ENCODE results near the gene PDGFC. TPM values are rescaled to one million over a fixed set of nuclear protein-coding genes. Genes with fewer than 3 reads are reported as not detected.
A peak's percentile ranks its signal among the peaks of the same experiment; 100 is the strongest.

Gene PDGFC
- total RNA-seq, 1 donor from 2014 or later = 35.0 TPM

GRCh38 chr4:156824451-156825060 lies 147.0 kb downstream of the PDGFC start:
- Histone ChIP-seq H3K27ac (ENCODE audit: low read depth, low read length) (no peak overlapping the region), H3K27me3 (ENCODE audit: control insufficient read depth in 3 of 3, insufficient read depth in 3 of 3, low read length in 3 of 3) (no peaks in the 10 kb centered on the region), H3K4me1 (ENCODE audit: control insufficient read depth in 3 of 3, insufficient read depth in 3 of 3, low read length in 3 of 3) (peaks cover 0 to 3% (median 0%) of the 10 kb centered on the region in 3 donors), H3K9ac (ENCODE audit: low read depth in 1 of 3, low read length in 3 of 3) (no peak overlapping the region), H3K9me3 (ENCODE audit: control insufficient read depth in 3 of 3, low read length in 3 of 3) (no peaks in the 10 kb centered on the region), H3K4me3 (ENCODE audit: low read length in 3 of 3) (no peak overlapping the region), H3K36me3 (ENCODE audit: control insufficient read depth in 3 of 3, insufficient read depth in 3 of 3, low read length in 3 of 3) (no peaks in the 10 kb centered on the region)

GRCh38 chr4:156820931-156821330 lies 150.7 kb downstream of the PDGFC start:
- no peak overlapping the region for H3K9ac ChIP-seq (ENCODE audit: low read depth in 1 of 3, low read length in 3 of 3)

GRCh38 chr4:156816360-156816755 lies 155.2 kb downstream of the PDGFC start:
- H3K9me3 ChIP-seq (ENCODE audit: control insufficient read depth in 3 of 3, low read length in 3 of 3) = no peaks in the 10 kb centered on the region
- no peak overlapping the region for H3K27ac ChIP-seq (ENCODE audit: low read depth, low read length)
- H3K36me3 ChIP-seq (ENCODE audit: control insufficient read depth in 3 of 3, insufficient read depth in 3 of 3, low read length in 3 of 3) = no peaks in the 10 kb centered on the region
- H3K27me3 ChIP-seq (ENCODE audit: control insufficient read depth in 3 of 3, insufficient read depth in 3 of 3, low read length in 3 of 3) = no peaks in the 10 kb centered on the region
- no peak overlapping the region for H3K4me3 ChIP-seq (ENCODE audit: low read length in 3 of 3)
- no peaks in the 10 kb centered on the region for H3K4me1 ChIP-seq (ENCODE audit: control insufficient read depth in 3 of 3, insufficient read depth in 3 of 3, low read length in 3 of 3)
- no peak overlapping the region for H3K9ac ChIP-seq (ENCODE audit: low read depth in 1 of 3, low read length in 3 of 3)

More at GRCh38 chr4:156820931-156821330, 150.7 kb downstream of the PDGFC start:
- Histone ChIP-seq H3K36me3 (ENCODE audit: control insufficient read depth in 3 of 3, insufficient read depth in 3 of 3, low read length in 3 of 3) (no peaks in the 10 kb centered on the region), H3K27me3 (ENCODE audit: control insufficient read depth in 3 of 3, insufficient read depth in 3 of 3, low read length in 3 of 3) (no peaks in the 10 kb centered on the region), H3K4me1 (ENCODE audit: control insufficient read depth in 3 of 3, insufficient read depth in 3 of 3, low read length in 3 of 3) (no peaks in the 10 kb centered on the region), H3K27ac (ENCODE audit: low read depth, low read length) (peak overlapping the region; percentile 8), H3K4me3 (ENCODE audit: low read length in 3 of 3) (no peak overlapping the region), H3K9me3 (ENCODE audit: control insufficient read depth in 3 of 3, low read length in 3 of 3) (no peaks in the 10 kb centered on the region)

- Histone ChIP-seq H3K27me3 (ENCODE audit: control insufficient read depth in 3 of 3, insufficient read depth in 3 of 3, low read length in 3 of 3) (no peaks in the 10 kb centered on the region), H3K4me3 (ENCODE audit: low read length in 3 of 3) (no peak overlapping the region), H3K4me1 (ENCODE audit: control insufficient read depth in 3 of 3, insufficient read depth in 3 of 3, low read length in 3 of 3) (no peaks in the 10 kb centered on the region), H3K36me3 (ENCODE audit: control insufficient read depth in 3 of 3, insufficient read depth in 3 of 3, low read length in 3 of 3) (no peaks in the 10 kb centered on the region), H3K9ac (ENCODE audit: low read depth in 1 of 3, low read length in 3 of 3) (no peak overlapping the region), H3K27ac (ENCODE audit: low read depth, low read length) (no peak overlapping the region), H3K9me3 (ENCODE audit: control insufficient read depth in 3 of 3, low read length in 3 of 3) (no peaks in the 10 kb centered on the region)
Observed at GRCh38 chr4:156815717-156816359, 155.8 kb downstream of the PDGFC start.

GRCh38 chr4:156811963-156812362 lies 159.6 kb downstream of the PDGFC start:
- no peak overlapping the region for H3K27ac ChIP-seq (ENCODE audit: low read depth, low read length)
- no peaks in the 10 kb centered on the region for H3K27me3 ChIP-seq (ENCODE audit: control insufficient read depth in 3 of 3, insufficient read depth in 3 of 3, low read length in 3 of 3)
- H3K9me3 ChIP-seq (ENCODE audit: control insufficient read depth in 3 of 3, low read length in 3 of 3) = no peaks in the 10 kb centered on the region
- H3K4me1 ChIP-seq (ENCODE audit: control insufficient read depth in 3 of 3, insufficient read depth in 3 of 3, low read length in 3 of 3) = no peaks in the 10 kb centered on the region
- no peak overlapping the region for H3K9ac ChIP-seq (ENCODE audit: low read depth in 1 of 3, low read length in 3 of 3)
- no peak overlapping the region for H3K4me3 ChIP-seq (ENCODE audit: low read length in 3 of 3)
- no peaks in the 10 kb centered on the region for H3K36me3 ChIP-seq (ENCODE audit: control insufficient read depth in 3 of 3, insufficient read depth in 3 of 3, low read length in 3 of 3)

GRCh38 chr4:156811286-156811685 lies 160.3 kb downstream of the PDGFC start:
- Histone ChIP-seq H3K27ac (ENCODE audit: low read depth, low read length) (no peak overlapping the region), H3K4me1 (ENCODE audit: control insufficient read depth in 3 of 3, insufficient read depth in 3 of 3, low read length in 3 of 3) (no peaks in the 10 kb centered on the region), H3K4me3 (ENCODE audit: low read length in 3 of 3) (no peak overlapping the region), H3K36me3 (ENCODE audit: control insufficient read depth in 3 of 3, insufficient read depth in 3 of 3, low read length in 3 of 3) (no peaks in the 10 kb centered on the region), H3K9ac (ENCODE audit: low read depth in 1 of 3, low read length in 3 of 3) (no peak overlapping the region), H3K9me3 (ENCODE audit: control insufficient read depth in 3 of 3, low read length in 3 of 3) (no peaks in the 10 kb centered on the region), H3K27me3 (ENCODE audit: control insufficient read depth in 3 of 3, insufficient read depth in 3 of 3, low read length in 3 of 3) (no peaks in the 10 kb centered on the region)

GRCh38 chr4:156805696-156806095 lies 165.9 kb downstream of the PDGFC start:
- Histone ChIP-seq H3K36me3 (ENCODE audit: control insufficient read depth in 3 of 3, insufficient read depth in 3 of 3, low read length in 3 of 3) (no peaks in the 10 kb centered on the region), H3K27me3 (ENCODE audit: control insufficient read depth in 3 of 3, insufficient read depth in 3 of 3, low read length in 3 of 3) (no peaks in the 10 kb centered on the region), H3K9ac (ENCODE audit: low read depth in 1 of 3, low read length in 3 of 3) (no peak overlapping the region), H3K9me3 (ENCODE audit: control insufficient read depth in 3 of 3, low read length in 3 of 3) (no peaks in the 10 kb centered on the region), H3K4me3 (ENCODE audit: low read length in 3 of 3) (no peak overlapping the region), H3K4me1 (ENCODE audit: control insufficient read depth in 3 of 3, insufficient read depth in 3 of 3, low read length in 3 of 3) (no peaks in the 10 kb centered on the region), H3K27ac (ENCODE audit: low read depth, low read length) (no peak overlapping the region)

- no peak overlapping the region for H3K27ac ChIP-seq (ENCODE audit: low read depth, low read length)
- no peak overlapping the region for H3K4me3 ChIP-seq (ENCODE audit: low read length in 3 of 3)
- no peak overlapping the region for H3K9ac ChIP-seq (ENCODE audit: low read depth in 1 of 3, low read length in 3 of 3)
- H3K4me1 ChIP-seq (ENCODE audit: control insufficient read depth in 3 of 3, insufficient read depth in 3 of 3, low read length in 3 of 3) = no peaks in the 10 kb centered on the region
- H3K27me3 ChIP-seq (ENCODE audit: control insufficient read depth in 3 of 3, insufficient read depth in 3 of 3, low read length in 3 of 3) = no peaks in the 10 kb centered on the region
- H3K9me3 ChIP-seq (ENCODE audit: control insufficient read depth in 3 of 3, low read length in 3 of 3) = no peaks in the 10 kb centered on the region
- no peaks in the 10 kb centered on the region for H3K36me3 ChIP-seq (ENCODE audit: control insufficient read depth in 3 of 3, insufficient read depth in 3 of 3, low read length in 3 of 3)
Observed at GRCh38 chr4:156803056-156803455, 168.5 kb downstream of the PDGFC start.

GRCh38 chr4:156800463-156800862 lies 171.1 kb downstream of the PDGFC start:
- Histone ChIP-seq H3K9me3 (ENCODE audit: control insufficient read depth in 3 of 3, low read length in 3 of 3) (no peaks in the 10 kb centered on the region), H3K9ac (ENCODE audit: low read depth in 1 of 3, low read length in 3 of 3) (no peak overlapping the region), H3K36me3 (ENCODE audit: control insufficient read depth in 3 of 3, insufficient read depth in 3 of 3, low read length in 3 of 3) (no peaks in the 10 kb centered on the region), H3K27me3 (ENCODE audit: control insufficient read depth in 3 of 3, insufficient read depth in 3 of 3, low read length in 3 of 3) (no peaks in the 10 kb centered on the region), H3K4me1 (ENCODE audit: control insufficient read depth in 3 of 3, insufficient read depth in 3 of 3, low read length in 3 of 3) (peaks cover 0 to 3% (median 0%) of the 10 kb centered on the region in 3 donors), H3K4me3 (ENCODE audit: low read length in 3 of 3) (no peak overlapping the region), H3K27ac (ENCODE audit: low read depth, low read length) (no peak overlapping the region)

- Histone ChIP-seq H3K9me3 (ENCODE audit: control insufficient read depth in 3 of 3, low read length in 3 of 3) (no peaks in the 10 kb centered on the region), H3K9ac (ENCODE audit: low read depth in 1 of 3, low read length in 3 of 3) (no peak overlapping the region)
Observed at GRCh38 chr4:156799121-156799589, 172.4 kb downstream of the PDGFC start.

More at GRCh38 chr4:156799121-156799589, 172.4 kb downstream of the PDGFC start:
- Histone ChIP-seq H3K36me3 (ENCODE audit: control insufficient read depth in 3 of 3, insufficient read depth in 3 of 3, low read length in 3 of 3) (no peaks in the 10 kb centered on the region), H3K27me3 (ENCODE audit: control insufficient read depth in 3 of 3, insufficient read depth in 3 of 3, low read length in 3 of 3) (no peaks in the 10 kb centered on the region), H3K4me1 (ENCODE audit: control insufficient read depth in 3 of 3, insufficient read depth in 3 of 3, low read length in 3 of 3) (peaks cover 0 to 6% (median 3%) of the 10 kb centered on the region in 3 donors), H3K4me3 (ENCODE audit: low read length in 3 of 3) (no peak overlapping the region), H3K27ac (ENCODE audit: low read depth, low read length) (no peak overlapping the region)
